Stimulated activated effector memory CD8-positive, alpha-beta T cell treated with anti-CD3 and anti-CD28 coated beads, Interleukin-12 subunit alpha, Interleukin-12 subunit beta, amount 100 ng/mL, for 72 hours (primary cell): ENCODE data around the gene ARF1.

ENCODE experiments used
- ATAC-seq: fragments of 150-1000 bp; cut with Tn5 transposase; 2 replicates; pipeline ENCODE4 v1.10.0; 2021
- DNase-seq, 2 donors: peaks; one replicate each; pipeline ENCODE4 v3.0.0; 2021 to 2022; ENCODE audit warnings: low spot score in 2 of 2
- H3K27ac Mint-ChIP-seq: one replicate; pipeline ENCODE4 v1.8.0; 2022; ENCODE audit warnings: mild to moderate bottlenecking, mixed read lengths
- H3K36me3 Mint-ChIP-seq: one replicate; pipeline ENCODE4 v1.8.0; 2022; ENCODE audit warnings: mild to moderate bottlenecking, mixed read lengths
- H3K4me1 Mint-ChIP-seq: one replicate; pipeline ENCODE4 v1.8.0; 2022; ENCODE audit warnings: mixed read lengths
- H3K4me3 Mint-ChIP-seq: one replicate; pipeline ENCODE4 v1.8.0; 2022; ENCODE audit warnings: mild to moderate bottlenecking, mixed read lengths
- H3K9me3 Mint-ChIP-seq: one replicate; pipeline ENCODE4 v1.8.0; 2022; ENCODE audit warnings: mixed read lengths

Gene ARF1

GRCh38 chr1:228097333-228098081, 15.0 kb downstream of the ARF1 start:
- Mint-ChIP-seq H3K36me3 (peaks cover 92% of the 10 kb centered on the region), H3K4me3 (no peak overlapping the region)

GRCh38 chr1:228098323-228098931, 15.9 kb downstream of the ARF1 start:
- no peak for DNase-seq
- Mint-ChIP-seq H3K4me3 (no peak overlapping the region), H3K27ac (no peak overlapping the region), H3K36me3 (peaks cover 88% of the 10 kb centered on the region), H3K9me3 (peaks cover 7% of the 10 kb centered on the region), H3K4me1 (peaks cover 62% of the 10 kb centered on the region)
- ATAC-seq: no peak

More at GRCh38 chr1:228097333-228098081, 15.0 kb downstream of the ARF1 start:
- DNase-seq (no peak), ATAC-seq (no peak)
- Mint-ChIP-seq H3K4me1 (peaks cover 64% of the 10 kb centered on the region), H3K9me3 (peaks cover 7% of the 10 kb centered on the region), H3K27ac (peak overlapping the region; percentile 17)

GRCh38 chr1:228099331-228099732, 16.8 kb downstream of the ARF1 start:
- DNase-seq: no peak
- peaks cover 81% of the 10 kb centered on the region for H3K36me3 Mint-ChIP-seq
- peaks cover 68% of the 10 kb centered on the region for H3K4me1 Mint-ChIP-seq
- peaks cover 4% of the 10 kb centered on the region for H3K9me3 Mint-ChIP-seq
- no peak overlapping the region for H3K4me3 Mint-ChIP-seq
- no peak for ATAC-seq
- peak overlapping the region; percentile 56 for H3K27ac Mint-ChIP-seq

- Mint-ChIP-seq H3K36me3 (peaks cover 75% of the 10 kb centered on the region), H3K9me3 (no peaks in the 10 kb centered on the region), H3K27ac (peak overlapping the region; percentile 90), H3K4me1 (peaks cover 59% of the 10 kb centered on the region), H3K4me3 (peak overlapping the region; percentile 89)
- DNase-seq (no peak), ATAC-seq (no peak)
These were observed 18.5 kb downstream of the ARF1 start for GRCh38 chr1:228100822-228101613.

- H3K4me1 Mint-ChIP-seq: peaks cover 61% of the 10 kb centered on the region
- H3K9me3 Mint-ChIP-seq: no peaks in the 10 kb centered on the region
- peak overlapping the region; percentile 90 for H3K27ac Mint-ChIP-seq
- no peak for DNase-seq
- ATAC-seq: no peak
- H3K36me3 Mint-ChIP-seq: peaks cover 77% of the 10 kb centered on the region
- H3K4me3 Mint-ChIP-seq: peak overlapping the region; percentile 89
These were observed 19.1 kb downstream of the ARF1 start for GRCh38 chr1:228101614-228101993.

GRCh38 chr1:228101994-228102790, 19.7 kb downstream of the ARF1 start:
- Mint-ChIP-seq H3K4me3 (peak overlapping the region; percentile 89), H3K36me3 (peaks cover 77% of the 10 kb centered on the region), H3K4me1 (peaks cover 59% of the 10 kb centered on the region), H3K9me3 (no peaks in the 10 kb centered on the region), H3K27ac (peak overlapping the region; percentile 90)
- peak; percentile 55 for ATAC-seq
- peak in 1 of 2 donors; percentile 77 for DNase-seq

GRCh38 chr1:228102791-228103620, 20.5 kb downstream of the ARF1 start, which contains the start of gene C1orf35:
Gene C1orf35, minus strand, starts transcription at chr1:228103325. Its CDS starts 98 bp downstream, at chr1:228103227.
- Mint-ChIP-seq H3K4me3 (peak within 1 kb of the TSS; percentile 89), H3K4me1 (peaks cover 57% of the 10 kb centered on the region), H3K9me3 (no peaks in the 10 kb centered on the region), H3K27ac (peak within 1 kb of the TSS; percentile 90), H3K36me3 (peaks cover 74% of the 10 kb centered on the region)
- DNase-seq: peak; percentile 93 to 98
- ATAC-seq: peak; percentile 87

- Mint-ChIP-seq H3K9me3 (no peaks in the 10 kb centered on the region), H3K4me3 (peak overlapping the region; percentile 89), H3K27ac (peak overlapping the region; percentile 90), H3K36me3 (peaks cover 66% of the 10 kb centered on the region), H3K4me1 (peaks cover 62% of the 10 kb centered on the region)
- DNase-seq: no peak
- no peak for ATAC-seq
These were observed 22.2 kb downstream of the ARF1 start for GRCh38 chr1:228104526-228105269.

- no peak overlapping the region for H3K27ac Mint-ChIP-seq
- no peak overlapping the region for H3K4me3 Mint-ChIP-seq
- no peaks in the 10 kb centered on the region for H3K9me3 Mint-ChIP-seq
- H3K4me1 Mint-ChIP-seq: peaks cover 63% of the 10 kb centered on the region
- ATAC-seq (no peak), DNase-seq (no peak)
- H3K36me3 Mint-ChIP-seq: peaks cover 60% of the 10 kb centered on the region
These were observed 22.9 kb downstream of the ARF1 start for GRCh38 chr1:228105270-228105995.

GRCh38 chr1:228105996-228106799, 23.7 kb downstream of the ARF1 start:
- no peak for ATAC-seq
- no peak overlapping the region for H3K27ac Mint-ChIP-seq
- DNase-seq: no peak
- no peak overlapping the region for H3K4me3 Mint-ChIP-seq
- H3K9me3 Mint-ChIP-seq: no peaks in the 10 kb centered on the region
- peaks cover 53% of the 10 kb centered on the region for H3K36me3 Mint-ChIP-seq
- peaks cover 61% of the 10 kb centered on the region for H3K4me1 Mint-ChIP-seq

- ATAC-seq: no peak
- peaks cover 47% of the 10 kb centered on the region for H3K36me3 Mint-ChIP-seq
These were observed 24.2 kb downstream of the ARF1 start for GRCh38 chr1:228106800-228107054.

GRCh38 chr1:228107636-228108035, 25.1 kb downstream of the ARF1 start:
- H3K9me3 Mint-ChIP-seq: no peaks in the 10 kb centered on the region
- H3K4me1 Mint-ChIP-seq: peaks cover 54% of the 10 kb centered on the region
- H3K36me3 Mint-ChIP-seq: peaks cover 46% of the 10 kb centered on the region
- H3K27ac Mint-ChIP-seq: no peak overlapping the region
- no peak for ATAC-seq
- no peak for DNase-seq
- H3K4me3 Mint-ChIP-seq: peak overlapping the region; percentile 91

More at GRCh38 chr1:228106800-228107054, 24.2 kb downstream of the ARF1 start:
- Mint-ChIP-seq H3K9me3 (no peaks in the 10 kb centered on the region), H3K4me3 (no peak overlapping the region), H3K4me1 (peaks cover 56% of the 10 kb centered on the region), H3K27ac (no peak overlapping the region)
- no peak for DNase-seq
